GM12878 (cell line): ENCODE data around the gene ZNFX1.

Experiments
- EGR1 ChIP-seq, 2 experiments: IDR thresholded peaks; 1 replicate in 1 of 2; 2 replicates in 1 of 2; pipeline ENCODE4 v1.6.1; 2011 to 2012; ENCODE audit warnings: low read depth in 2 of 2, low read length in 2 of 2, borderline replicate concordance in 1 of 2, mild to moderate bottlenecking in 1 of 2, moderate library complexity in 1 of 2
- GATAD2B ChIP-seq: fragments of 450-650 bp; conservative IDR thresholded peaks from 2 replicates; pipeline ENCODE4 v1.6.1; 2017; ENCODE audit warnings: low read depth, mild to moderate bottlenecking, moderate library complexity
- ZZZ3 ChIP-seq: IDR thresholded peaks from 2 replicates; pipeline ENCODE4 v1.6.1; 2011; ENCODE audit warnings: low read depth; ENCODE audit not compliant: control insufficient read depth, insufficient read length
- TF ChIP-seq, protein P1 (sequence below): IDR thresholded peaks from 2 replicates; pipeline ENCODE4 v1.6.1; 2011; ENCODE audit warnings: borderline replicate concordance, low read depth, mild to moderate bottlenecking, moderate library complexity, low read length; ENCODE audit not compliant: insufficient read depth, poor library complexity, severe bottlenecking
- TF ChIP-seq, protein P2 (sequence below), 3 experiments: IDR thresholded peaks in 2 of 3; conservative IDR thresholded peaks in 1 of 3; 2 replicates each; pipeline ENCODE4 v1.5.1; 2011; ENCODE audit warnings: low read depth in 3 of 3, low read length in 3 of 3, mild to moderate bottlenecking in 3 of 3, control low read depth in 2 of 3, moderate library complexity in 2 of 3, inconsistent platforms in 1 of 3, mixed read lengths in 1 of 3; ENCODE audit not compliant: control insufficient read depth in 2 of 3, insufficient read depth in 1 of 3; ENCODE audit errors: extremely low read depth in 1 of 3
- TF ChIP-seq, protein P3 (sequence below): IDR thresholded peaks from 2 replicates; pipeline ENCODE4 v1.6.1; 2012; ENCODE audit warnings: low read depth, low read length, improper control_type of control experiment
- TF ChIP-seq, protein P4 (sequence below): IDR thresholded peaks from 2 replicates; pipeline ENCODE4 v1.6.1; 2011; ENCODE audit warnings: borderline replicate concordance, low read depth, mild to moderate bottlenecking, moderate library complexity, mixed read lengths, low read length; ENCODE audit not compliant: insufficient read depth; ENCODE audit errors: extremely low read length

DNA sequence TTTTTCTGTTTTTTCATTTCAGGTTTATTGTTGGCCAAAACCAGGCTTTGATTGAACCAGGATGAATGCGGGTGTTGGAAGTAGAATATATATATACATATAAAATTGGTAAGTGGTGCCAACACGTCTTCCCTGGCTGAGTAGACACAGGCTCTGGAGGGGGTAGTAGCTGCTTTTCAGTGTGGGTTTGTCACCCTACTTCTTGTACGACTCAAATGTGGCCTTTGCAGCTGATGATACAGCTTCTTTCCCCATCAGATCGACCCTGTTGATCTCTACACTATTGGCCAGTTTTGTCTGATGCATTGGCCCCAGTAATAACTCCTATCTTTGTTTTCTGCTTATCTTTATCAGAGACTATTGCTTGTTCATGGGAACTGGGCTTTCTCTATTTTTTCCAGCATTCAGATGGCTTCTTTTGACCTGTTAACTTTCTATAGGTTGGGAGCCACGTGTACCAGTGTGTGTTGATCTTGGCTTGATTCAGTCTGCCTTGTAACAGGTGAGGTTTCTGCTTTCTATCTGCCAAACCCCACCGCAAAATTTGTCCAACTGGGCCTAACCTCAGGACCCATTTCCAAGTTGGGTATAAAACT is 2.7 kb upstream of the ZNFX1 start:
- TF ChIP-seq, protein P1, sequence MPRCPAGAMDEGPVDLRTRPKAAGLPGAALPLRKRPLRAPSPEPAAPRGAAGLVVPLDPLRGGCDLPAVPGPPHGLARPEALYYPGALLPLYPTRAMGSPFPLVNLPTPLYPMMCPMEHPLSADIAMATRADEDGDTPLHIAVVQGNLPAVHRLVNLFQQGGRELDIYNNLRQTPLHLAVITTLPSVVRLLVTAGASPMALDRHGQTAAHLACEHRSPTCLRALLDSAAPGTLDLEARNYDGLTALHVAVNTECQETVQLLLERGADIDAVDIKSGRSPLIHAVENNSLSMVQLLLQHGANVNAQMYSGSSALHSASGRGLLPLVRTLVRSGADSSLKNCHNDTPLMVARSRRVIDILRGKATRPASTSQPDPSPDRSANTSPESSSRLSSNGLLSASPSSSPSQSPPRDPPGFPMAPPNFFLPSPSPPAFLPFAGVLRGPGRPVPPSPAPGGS = no peak
- TF ChIP-seq, protein P2, sequence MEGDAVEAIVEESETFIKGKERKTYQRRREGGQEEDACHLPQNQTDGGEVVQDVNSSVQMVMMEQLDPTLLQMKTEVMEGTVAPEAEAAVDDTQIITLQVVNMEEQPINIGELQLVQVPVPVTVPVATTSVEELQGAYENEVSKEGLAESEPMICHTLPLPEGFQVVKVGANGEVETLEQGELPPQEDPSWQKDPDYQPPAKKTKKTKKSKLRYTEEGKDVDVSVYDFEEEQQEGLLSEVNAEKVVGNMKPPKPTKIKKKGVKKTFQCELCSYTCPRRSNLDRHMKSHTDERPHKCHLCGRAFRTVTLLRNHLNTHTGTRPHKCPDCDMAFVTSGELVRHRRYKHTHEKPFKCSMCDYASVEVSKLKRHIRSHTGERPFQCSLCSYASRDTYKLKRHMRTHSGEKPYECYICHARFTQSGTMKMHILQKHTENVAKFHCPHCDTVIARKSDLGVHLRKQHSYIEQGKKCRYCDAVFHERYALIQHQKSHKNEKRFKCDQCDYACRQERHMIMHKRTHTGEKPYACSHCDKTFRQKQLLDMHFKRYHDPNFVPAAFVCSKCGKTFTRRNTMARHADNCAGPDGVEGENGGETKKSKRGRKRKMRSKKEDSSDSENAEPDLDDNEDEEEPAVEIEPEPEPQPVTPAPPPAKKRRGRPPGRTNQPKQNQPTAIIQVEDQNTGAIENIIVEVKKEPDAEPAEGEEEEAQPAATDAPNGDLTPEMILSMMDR (IDR thresholded peaks at IDR 0.05 in 2 of 3, conservative IDR thresholded peaks at IDR 0.05 in 1 of 3; ENCODE audit: control insufficient read depth in 2 of 3, extremely low read depth in 1 of 3, insufficient read depth in 1 of 3, low read depth in 3 of 3, low read length in 3 of 3) = no peak
- TF ChIP-seq GATAD2B (no peak), ZZZ3 (no peak), EGR1 (IDR thresholded peaks at IDR 0.05; ENCODE audit: borderline replicate concordance in 1 of 2, low read depth in 2 of 2, low read length in 2 of 2) (no peak)
- TF ChIP-seq, protein P3, sequence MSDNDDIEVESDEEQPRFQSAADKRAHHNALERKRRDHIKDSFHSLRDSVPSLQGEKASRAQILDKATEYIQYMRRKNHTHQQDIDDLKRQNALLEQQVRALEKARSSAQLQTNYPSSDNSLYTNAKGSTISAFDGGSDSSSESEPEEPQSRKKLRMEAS = no peak
- TF ChIP-seq, protein P4, sequence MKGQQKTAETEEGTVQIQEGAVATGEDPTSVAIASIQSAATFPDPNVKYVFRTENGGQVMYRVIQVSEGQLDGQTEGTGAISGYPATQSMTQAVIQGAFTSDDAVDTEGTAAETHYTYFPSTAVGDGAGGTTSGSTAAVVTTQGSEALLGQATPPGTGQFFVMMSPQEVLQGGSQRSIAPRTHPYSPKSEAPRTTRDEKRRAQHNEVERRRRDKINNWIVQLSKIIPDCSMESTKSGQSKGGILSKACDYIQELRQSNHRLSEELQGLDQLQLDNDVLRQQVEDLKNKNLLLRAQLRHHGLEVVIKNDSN = no peak
